AG09309 (cell line): ENCODE measurements around the gene CIDEA.

ENCODE experiments used
- DNase-seq: peaks from one replicate; pipeline ENCODE4 v3.0.0-alpha.2; 2010; ENCODE audit warnings: low read depth
- H3K4me3 ChIP-seq: 2 replicates; pipeline ENCODE4 v1.5.1; 2011; ENCODE audit warnings: mild to moderate bottlenecking, low read depth, low read length, moderate library complexity; ENCODE audit not compliant: control insufficient read depth
- TF ChIP-seq, protein P1 (sequence below): IDR thresholded peaks from 2 replicates; pipeline ENCODE4 v1.5.1; 2011; ENCODE audit warnings: mild to moderate bottlenecking, low read depth, low read length, inconsistent platforms; ENCODE audit not compliant: insufficient read depth, control insufficient read depth; ENCODE audit errors: missing control alignments

The CIDEA gene

DNA sequence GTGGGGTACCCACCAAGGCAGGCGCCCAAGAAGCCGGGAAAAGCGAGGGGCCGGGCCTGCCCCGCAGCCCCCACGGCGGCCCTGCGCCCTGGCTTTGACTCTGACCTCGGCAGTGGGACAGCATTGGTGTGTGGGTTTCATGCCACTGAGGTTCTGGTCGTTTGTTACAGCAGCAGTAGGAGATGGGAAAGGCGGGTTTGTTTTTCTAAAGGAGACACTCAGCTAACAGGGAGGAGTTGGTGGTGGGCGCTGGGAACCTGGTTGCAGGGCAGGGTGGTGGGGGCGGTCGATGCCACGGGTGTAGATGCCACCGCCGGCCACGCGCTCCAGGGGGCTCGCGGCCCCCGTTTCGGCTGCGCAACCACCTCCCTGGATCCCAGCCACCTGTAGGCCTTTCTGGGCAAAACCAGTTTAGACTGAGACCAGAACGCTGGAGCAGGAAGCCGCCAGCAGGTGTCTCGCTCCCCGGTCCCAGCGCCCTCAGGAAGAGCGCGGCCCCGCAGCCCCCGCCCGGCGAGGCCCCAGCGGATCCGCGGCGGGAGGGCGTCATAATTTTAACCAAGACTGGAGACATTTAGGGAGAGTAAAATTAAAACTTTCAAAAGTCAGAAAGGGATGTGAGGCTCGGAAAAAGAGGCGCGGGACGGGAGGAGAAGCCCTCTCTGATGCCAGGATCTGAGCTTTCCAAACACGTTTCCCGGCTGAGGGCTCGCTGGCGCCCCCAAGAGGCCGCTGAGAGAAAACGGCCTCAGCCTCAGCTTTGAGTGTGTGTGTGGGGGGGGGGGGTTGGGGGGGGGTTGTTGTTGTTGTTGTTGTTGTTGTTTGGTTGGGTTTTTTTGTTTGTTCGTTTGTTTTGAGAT is 17.4 kb downstream of the CIDEA start:
- H3K4me3 ChIP-seq, result peak overlapping the region; percentile 36
- DNase-seq, result no peak
- TF ChIP-seq, protein P1, sequence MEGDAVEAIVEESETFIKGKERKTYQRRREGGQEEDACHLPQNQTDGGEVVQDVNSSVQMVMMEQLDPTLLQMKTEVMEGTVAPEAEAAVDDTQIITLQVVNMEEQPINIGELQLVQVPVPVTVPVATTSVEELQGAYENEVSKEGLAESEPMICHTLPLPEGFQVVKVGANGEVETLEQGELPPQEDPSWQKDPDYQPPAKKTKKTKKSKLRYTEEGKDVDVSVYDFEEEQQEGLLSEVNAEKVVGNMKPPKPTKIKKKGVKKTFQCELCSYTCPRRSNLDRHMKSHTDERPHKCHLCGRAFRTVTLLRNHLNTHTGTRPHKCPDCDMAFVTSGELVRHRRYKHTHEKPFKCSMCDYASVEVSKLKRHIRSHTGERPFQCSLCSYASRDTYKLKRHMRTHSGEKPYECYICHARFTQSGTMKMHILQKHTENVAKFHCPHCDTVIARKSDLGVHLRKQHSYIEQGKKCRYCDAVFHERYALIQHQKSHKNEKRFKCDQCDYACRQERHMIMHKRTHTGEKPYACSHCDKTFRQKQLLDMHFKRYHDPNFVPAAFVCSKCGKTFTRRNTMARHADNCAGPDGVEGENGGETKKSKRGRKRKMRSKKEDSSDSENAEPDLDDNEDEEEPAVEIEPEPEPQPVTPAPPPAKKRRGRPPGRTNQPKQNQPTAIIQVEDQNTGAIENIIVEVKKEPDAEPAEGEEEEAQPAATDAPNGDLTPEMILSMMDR, result peak; percentile 76

DNA sequence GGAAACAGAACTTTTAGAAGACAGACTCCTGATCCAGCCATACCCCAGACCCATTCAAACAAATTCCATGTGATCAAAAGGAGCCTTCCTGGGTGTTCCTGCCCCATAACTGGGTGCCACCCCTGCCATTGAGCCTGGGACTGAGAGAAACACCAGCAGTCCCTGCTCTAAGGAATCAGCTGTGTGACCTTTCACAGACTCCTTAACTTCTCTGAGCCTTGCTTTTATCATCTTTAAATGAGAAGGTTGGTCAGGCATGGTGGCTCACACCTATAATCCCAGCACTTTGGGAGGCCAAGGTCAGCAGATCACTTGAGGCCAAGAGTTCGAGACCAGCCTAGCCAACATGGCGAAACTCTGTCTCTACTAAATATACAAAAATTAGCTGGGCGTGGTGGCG is 20.6 kb downstream of the CIDEA start:
- no peak for DNase-seq
- TF ChIP-seq, protein P1, result no peak
- H3K4me3 ChIP-seq, result no peak overlapping the region

DNA sequence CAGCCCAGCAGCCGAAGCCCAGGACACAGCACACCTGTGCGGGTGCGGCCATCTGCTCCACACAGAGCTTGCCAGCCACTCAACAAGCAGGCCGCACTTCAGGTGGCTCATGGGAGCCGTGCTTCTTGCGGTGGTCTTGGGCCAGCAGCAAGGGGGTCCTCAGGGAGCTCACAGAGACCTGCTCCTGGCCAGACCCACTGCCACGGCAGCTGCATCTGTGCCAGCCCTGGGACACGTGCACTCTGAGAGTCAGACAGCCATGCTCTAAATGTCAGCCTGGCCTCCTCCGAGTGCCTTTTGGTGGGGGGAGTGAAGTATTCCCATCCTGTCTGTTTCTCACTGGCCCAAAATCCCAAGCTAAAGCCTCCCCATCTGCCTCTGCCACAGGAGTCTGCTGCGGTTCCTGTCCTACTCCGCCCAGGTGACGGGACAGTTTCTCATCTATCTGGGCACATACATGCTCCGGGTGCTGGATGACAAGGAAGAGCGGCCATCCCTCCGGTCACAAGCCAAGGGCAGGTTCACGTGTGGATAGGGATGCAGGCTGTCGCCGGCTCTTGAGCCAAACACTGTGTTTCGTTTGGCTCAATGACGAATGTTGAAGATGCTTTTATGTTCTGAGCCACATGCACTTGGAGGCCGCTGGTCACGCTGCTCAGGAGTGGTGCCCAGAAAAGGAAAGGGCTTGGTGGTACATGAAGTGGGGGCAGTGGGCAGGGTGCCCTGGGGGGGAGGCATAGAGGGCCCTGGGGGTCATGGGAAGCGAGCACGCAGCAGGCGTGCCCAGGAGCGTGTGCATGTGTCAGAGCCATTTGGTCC is 22.8 kb downstream of the CIDEA start:
- TF ChIP-seq, protein P1, result no peak
- H3K4me3 ChIP-seq, result no peak overlapping the region
- DNase-seq, result no peak

DNA sequence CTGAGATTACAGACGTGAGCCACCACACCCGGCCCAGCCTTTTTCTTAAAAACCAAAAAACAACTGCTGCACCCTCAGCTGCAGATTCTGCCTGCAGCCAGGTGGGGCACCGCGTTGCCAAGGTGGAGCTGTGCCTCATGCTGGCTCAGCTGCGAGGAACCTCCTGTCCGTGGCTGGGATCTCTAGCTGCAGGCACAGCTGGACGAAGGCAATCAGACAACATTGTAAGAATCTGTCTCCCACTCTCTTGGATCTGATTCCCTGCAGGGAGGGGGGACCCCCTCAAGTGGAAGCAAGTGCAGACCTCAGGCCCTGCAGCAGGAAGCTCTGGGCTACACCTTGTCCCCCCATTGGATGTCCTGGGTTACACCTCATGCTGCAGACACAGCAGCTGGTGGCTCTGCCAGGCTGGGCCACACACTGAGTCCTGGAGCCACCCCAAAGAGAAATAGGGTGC is 24.1 kb downstream of the CIDEA start:
- no peak for DNase-seq

DNA sequence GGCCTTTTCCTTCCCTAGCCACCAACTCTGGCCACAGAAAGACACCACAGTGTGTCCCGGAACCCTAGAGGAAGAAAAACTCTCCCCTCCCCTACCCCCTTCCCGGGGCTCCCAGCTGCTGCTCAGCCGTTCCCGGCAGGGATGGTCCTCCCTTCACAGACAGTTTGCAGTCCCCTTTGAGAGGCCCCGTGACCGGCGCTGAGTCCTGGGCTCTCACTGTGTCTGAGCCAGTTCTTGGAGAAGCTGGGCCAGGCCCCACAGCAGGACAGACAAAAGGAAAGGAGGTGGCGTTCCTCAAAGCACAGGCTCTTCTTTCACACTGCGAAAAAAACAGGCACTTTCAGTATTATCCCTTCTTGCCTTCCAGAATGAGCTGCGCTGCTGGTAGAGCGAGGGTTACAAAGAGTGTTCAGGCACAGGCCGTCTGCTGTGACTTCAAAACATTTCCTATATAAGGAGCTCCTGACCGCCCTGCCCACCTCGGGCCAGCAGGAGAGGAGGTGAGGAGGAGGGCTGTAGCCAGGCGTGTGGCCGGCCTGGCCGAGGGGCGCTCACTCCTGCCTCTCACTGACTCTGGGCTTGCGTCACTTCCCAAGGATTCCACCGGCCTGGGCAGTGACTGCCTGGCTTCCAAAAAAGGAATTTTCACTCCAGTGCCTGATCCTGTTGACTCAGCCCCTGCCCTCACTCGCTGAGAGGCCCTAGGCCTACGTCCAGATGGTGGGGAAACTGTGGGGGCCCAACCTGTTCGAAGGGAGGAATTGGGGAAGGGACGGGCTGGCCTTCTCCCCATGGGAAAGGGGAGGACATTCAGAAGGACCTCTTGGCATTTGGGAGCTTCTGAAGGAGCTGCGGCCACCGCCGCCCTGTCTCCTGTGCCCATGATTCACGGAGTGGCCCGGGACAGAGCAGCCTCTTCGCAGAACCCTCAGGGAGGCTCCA is 24.9 kb downstream of the CIDEA start:
- TF ChIP-seq, protein P1, result peak; percentile 9
- peak; percentile 78 for DNase-seq
- H3K4me3 ChIP-seq, result peak overlapping the region; percentile 33

More for the DNA sequence above, 24.1 kb downstream of the CIDEA start:
- TF ChIP-seq, protein P1, result no peak
- H3K4me3 ChIP-seq, result peak overlapping the region; percentile 33

DNA sequence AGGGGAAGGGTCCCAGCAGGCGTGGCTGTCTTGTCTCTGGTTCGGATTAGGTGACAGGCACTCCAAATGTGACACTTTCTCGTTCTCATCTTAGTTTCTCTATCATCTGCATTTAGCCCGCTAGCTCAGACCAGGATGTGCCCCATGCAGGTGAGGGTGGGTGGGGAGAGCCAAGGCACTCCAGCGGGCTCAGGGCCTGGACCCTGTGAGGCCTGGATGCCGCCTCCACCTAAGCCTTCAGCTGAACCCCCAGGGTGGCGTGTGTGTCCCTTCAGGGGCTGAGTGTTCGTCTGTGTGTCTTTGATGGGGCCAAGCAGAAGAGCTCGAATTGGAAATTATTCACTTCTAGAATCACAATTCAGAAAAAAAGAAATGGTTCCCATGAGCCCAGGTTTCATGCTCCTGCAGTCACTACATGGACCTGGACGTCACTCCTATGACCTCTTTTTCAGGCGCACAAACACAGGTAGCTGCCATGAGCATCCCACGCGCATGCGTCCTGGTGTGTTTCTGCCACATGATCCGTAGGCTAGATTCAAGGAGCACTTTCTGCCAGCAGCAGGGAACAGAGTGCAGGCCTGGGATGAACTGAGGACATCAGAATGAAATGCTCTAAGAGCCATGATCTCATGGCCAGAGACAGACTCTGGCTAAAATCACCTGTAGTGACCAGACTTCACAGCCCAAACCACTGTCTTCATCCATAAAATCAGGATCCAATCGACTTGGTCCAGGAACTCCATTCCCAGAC is 25.8 kb downstream of the CIDEA start:
- TF ChIP-seq, protein P1, result no peak
- peak overlapping the region; percentile 33; the same call in 1 of the 2 replicates for H3K4me3 ChIP-seq
- DNase-seq, result no peak
